ENCODE measurements around the gene CRYGA. TPM values are rescaled to one million over a fixed set of nuclear protein-coding genes. Genes with fewer than 3 reads are reported as not detected.
"Not testable (repeated sequence)": the region's sequence is repeated elsewhere in the genome, so short reads cannot be mapped to it uniquely, and the experiment has no call there.

Gene CRYGA
- total RNA-seq, 2 donors from 2014 or later: not detected

GRCh38 chr2:208147008-208147407, 16.4 kb downstream of the CRYGA start:
- H3K9me3 ChIP-seq: no peaks in the 10 kb centered on the region
- no peak for DNase-seq
- H3K36me3 ChIP-seq: no peaks in the 10 kb centered on the region
- no peaks in the 10 kb centered on the region for H3K4me1 ChIP-seq
- intact Hi-C loops (cut with DNase I): no loop called here
- no peak overlapping the region for H3K9ac ChIP-seq (ENCODE audit: low read depth in 2 of 2, low read length in 2 of 2)
- H3K4me3 ChIP-seq: no peak overlapping the region
- H3K27me3 ChIP-seq: no peaks in the 10 kb centered on the region
- no peak overlapping the region for H3K27ac ChIP-seq
- TF ChIP-seq CTCF (IDR thresholded peaks at IDR 0.05): no peak

DNA sequence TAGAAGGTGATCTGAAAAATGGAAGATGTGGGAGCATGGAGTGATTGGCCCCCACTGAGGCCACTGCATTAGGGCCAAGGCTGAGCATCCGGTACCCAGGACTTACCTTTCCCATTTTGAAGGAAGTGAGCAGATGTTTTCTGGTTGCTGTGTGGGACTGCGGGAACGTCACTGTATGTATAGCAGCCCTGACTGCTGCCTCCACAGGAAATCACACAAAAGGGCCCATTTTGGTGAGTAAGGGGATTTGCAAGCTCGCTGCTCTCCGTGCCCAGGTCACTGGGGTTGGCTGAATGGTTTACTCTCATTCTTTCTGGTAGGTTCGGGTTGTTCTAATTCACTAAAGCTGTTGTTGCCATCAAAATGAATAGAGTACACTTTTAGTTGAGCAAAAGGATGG, 17.4 kb downstream of the CRYGA start, which contains the start of gene CRYGB:
CRYGB (minus strand) TSS at position 153 of the 400 bp plus-strand sequence; CDS start at position 115, 38 bp downstream.
- Histone ChIP-seq H3K36me3 (no peaks in the 10 kb centered on the region), H3K9me3 (no peaks in the 10 kb centered on the region), H3K4me1 (no peaks in the 10 kb centered on the region), H3K27me3 (no peaks in the 10 kb centered on the region), H3K27ac (no peak within 1 kb of the TSS), H3K9ac (ENCODE audit: low read depth in 2 of 2, low read length in 2 of 2) (no peak within 1 kb of the TSS), H3K4me3 (no peak within 1 kb of the TSS)
- intact Hi-C loops (cut with DNase I): no loop called here
- DNase-seq: no peak
- TF ChIP-seq CTCF (IDR thresholded peaks at IDR 0.05): no peak

DNA sequence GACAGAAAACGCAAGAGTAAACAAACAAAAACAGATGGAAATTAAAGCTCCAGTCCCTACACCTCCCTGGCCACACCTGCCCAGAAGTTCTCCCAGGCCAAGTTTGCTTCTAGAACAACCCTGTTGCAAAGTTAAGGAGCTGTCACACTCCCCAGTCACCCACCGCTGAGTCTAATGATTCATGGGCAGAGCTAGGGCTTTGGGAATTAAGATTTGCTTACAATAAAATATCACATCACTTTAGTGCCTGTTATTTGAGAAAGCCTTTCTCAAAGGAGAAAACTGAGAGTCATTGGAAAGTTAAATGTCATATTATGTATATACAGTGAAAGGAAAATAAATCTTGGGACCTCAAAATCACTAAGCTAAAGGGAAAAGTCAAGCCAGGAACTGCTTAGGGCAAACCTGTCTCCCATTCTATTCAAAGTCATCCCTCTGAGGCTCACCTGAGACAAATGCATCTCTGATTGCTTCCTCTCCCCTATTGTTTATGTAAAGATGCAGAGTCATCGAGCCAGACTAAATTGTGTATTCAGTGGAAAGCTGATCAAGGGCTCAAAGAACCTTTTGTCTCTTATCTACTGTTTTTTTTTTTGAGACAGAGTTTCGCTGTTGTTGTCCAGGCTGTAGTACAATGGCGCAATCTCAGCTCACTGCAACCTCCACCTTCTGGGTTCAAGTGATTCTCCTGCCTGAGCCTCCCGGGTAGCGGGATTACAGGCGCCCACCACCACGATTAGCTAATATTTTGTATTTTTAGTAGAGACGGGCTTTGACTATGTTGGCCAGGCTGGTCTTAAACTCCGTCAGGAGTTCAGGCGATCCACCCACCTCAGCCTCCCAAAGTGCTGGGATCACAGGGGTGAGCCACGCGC, 20.2 kb downstream of the CRYGA start:
- Histone ChIP-seq H3K36me3 (no peaks in the 10 kb centered on the region), H3K27ac (no peak overlapping the region), H3K27me3 (no peaks in the 10 kb centered on the region), H3K4me3 (no peak overlapping the region), H3K9me3 (no peaks in the 10 kb centered on the region), H3K9ac (ENCODE audit: low read depth in 2 of 2, low read length in 2 of 2) (no peak overlapping the region), H3K4me1 (no peaks in the 10 kb centered on the region)
- no peak for DNase-seq
- TF ChIP-seq CTCF (IDR thresholded peaks at IDR 0.05): no peak
- intact Hi-C loops (cut with DNase I): no loop called here

DNA sequence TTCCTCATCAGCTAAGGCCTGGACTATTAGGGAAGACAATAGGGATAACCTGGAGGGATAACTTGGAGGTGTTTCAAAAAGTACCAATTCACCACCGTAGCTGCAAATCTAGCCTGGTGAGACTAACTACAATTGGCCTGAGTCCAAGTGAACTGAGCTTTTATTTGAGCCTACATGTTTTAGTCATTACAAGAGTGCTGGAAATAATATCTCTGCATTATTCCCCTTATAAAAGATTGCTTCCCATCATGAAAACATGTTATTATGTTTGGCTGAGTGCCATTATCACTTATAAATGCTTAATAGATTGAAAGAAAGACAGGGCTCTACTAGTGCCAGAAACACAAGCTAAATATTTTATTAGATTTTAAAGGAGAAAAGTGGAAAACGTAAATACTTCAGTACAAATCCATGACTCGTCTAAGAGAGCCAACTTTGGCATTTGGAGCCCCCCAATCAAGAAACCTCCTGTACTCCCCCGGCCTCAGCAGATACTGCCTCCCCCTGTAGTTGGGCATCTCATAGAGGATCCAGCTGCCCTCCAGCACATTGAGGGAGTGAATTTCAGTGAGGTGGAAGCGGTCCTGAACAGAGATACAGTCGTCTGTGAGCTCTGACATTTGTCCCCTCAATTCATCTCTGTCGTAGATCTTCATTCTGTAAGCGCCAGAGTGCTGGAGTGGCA, 21.0 kb downstream of the CRYGA start:
- intact Hi-C loops (cut with DNase I): no loop called here
- DNase-seq: no peak

GRCh38 chr2:208139447-208139846, 23.9 kb downstream of the CRYGA start:
- Histone ChIP-seq H3K4me1 (no peaks in the 10 kb centered on the region), H3K27me3 (no peaks in the 10 kb centered on the region), H3K36me3 (no peaks in the 10 kb centered on the region), H3K9ac (ENCODE audit: low read depth in 2 of 2, low read length in 2 of 2) (no peak overlapping the region), H3K9me3 (no peaks in the 10 kb centered on the region), H3K27ac (no peak overlapping the region), H3K4me3 (no peak overlapping the region)
- intact Hi-C loops (cut with DNase I): no loop called here
- DNase-seq: no peak
- TF ChIP-seq CTCF (IDR thresholded peaks at IDR 0.05): no peak

More for the DNA sequence above, 21.0 kb downstream of the CRYGA start:
- Histone ChIP-seq H3K27me3 (no peaks in the 10 kb centered on the region), H3K4me1 (no peaks in the 10 kb centered on the region), H3K36me3 (no peaks in the 10 kb centered on the region), H3K9me3 (no peaks in the 10 kb centered on the region), H3K27ac (no peak overlapping the region), H3K9ac (ENCODE audit: low read depth in 2 of 2, low read length in 2 of 2) (no peak overlapping the region), H3K4me3 (no peak overlapping the region)
- TF ChIP-seq CTCF (IDR thresholded peaks at IDR 0.05): no peak

GRCh38 chr2:208138334-208138733, 25.1 kb downstream of the CRYGA start:
- DNase-seq; H3K27me3 ChIP-seq; H3K27ac ChIP-seq; H3K9ac ChIP-seq (ENCODE audit: low read depth in 2 of 2, low read length in 2 of 2); H3K4me1 ChIP-seq; intact Hi-C loops (cut with DNase I); H3K4me3 ChIP-seq; H3K9me3 ChIP-seq; H3K36me3 ChIP-seq: not testable (repeated sequence)
